Neural progenitor cell (in vitro differentiated cells): Measurements from ENCODE around the gene ZSCAN29.

Experiments used
- EZH2 ChIP-seq: fragments of 200-600 bp; sonication (generic); IDR thresholded peaks from 2 replicates; pipeline ENCODE4 v1.6.1; 2017; ENCODE audit warnings: antibody characterized with exemption, mild to moderate bottlenecking, moderate library complexity
- EZH2phosphoT487 ChIP-seq: fragments of 200-600 bp; sonication (generic); IDR thresholded peaks from 2 replicates; pipeline ENCODE4 v1.6.1; 2017; ENCODE audit warnings: antibody characterized with exemption

GRCh38 chr15:43406189-43406588 lies 35.3 kb upstream of the ZSCAN29 start:
- no peak for TF ChIP-seq EZH2
- TF ChIP-seq EZH2phosphoT487, result no peak
